Measurements from ENCODE around the gene HNRNPUL1.
"Not testable (repeated sequence)": the region's sequence is repeated elsewhere in the genome, so short reads cannot be mapped to it uniquely, and the experiment has no call there.

HNRNPUL1 gene

DNA sequence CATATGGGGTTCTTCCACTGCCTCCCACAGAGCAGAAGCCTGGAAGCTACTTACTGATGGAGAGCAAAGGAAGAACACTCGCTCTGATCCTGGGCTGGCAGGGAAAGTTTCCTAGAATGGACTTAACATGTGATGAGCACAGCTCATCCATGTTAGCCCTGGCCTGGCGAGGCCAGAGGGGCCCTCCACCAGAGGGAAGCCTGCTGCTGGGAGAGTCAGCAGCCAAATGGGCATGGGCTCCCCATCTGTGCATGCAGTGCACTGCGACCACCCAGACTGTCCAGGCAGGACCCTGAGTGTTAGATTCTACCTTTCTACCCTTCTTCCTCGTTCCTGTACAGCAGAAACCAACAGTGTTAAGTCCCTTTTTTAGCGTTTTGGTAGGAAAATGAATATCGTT is 8.9 kb downstream of the HNRNPUL1 start:
- no peak for DNase-seq

DNA sequence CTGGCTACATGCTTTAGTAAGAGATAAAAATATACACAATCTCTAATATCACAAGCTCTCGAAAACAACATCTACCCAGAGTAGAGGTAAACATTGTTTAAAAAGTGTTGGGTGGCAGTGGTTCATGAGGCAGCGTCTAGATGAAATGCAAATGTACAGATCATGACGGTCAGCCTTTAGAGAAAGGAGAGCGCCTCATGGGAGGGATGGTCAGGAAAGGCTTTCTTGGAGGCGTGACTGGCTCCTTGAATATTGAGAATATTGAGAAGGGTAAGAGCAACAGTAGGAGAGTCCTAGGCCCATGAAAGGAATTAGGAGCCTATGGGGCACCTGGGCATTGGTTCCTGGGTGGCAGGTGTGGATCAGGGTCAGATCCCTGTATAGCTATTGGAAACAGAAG is 10.6 kb downstream of the HNRNPUL1 start:
- no peak for DNase-seq

DNA sequence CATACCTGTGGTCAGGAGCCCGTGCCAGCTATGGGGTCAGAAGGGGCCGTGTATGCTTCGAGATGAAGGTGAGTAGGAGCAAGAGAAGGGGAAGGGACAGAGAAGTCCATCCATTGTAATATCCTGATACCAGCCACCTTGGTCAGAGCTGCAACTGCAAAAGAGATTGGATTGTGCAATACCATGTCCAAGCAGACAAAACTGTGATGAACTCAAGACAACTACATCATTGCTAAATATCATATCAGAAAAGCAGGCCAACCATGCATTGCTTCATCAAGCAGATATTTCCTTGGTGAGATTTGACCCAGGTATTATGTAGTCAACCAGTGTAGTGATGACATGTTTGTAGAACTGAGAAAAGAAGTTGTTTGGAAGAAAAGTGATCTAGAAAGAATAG is 12.1 kb downstream of the HNRNPUL1 start:
- no peak for DNase-seq

DNA sequence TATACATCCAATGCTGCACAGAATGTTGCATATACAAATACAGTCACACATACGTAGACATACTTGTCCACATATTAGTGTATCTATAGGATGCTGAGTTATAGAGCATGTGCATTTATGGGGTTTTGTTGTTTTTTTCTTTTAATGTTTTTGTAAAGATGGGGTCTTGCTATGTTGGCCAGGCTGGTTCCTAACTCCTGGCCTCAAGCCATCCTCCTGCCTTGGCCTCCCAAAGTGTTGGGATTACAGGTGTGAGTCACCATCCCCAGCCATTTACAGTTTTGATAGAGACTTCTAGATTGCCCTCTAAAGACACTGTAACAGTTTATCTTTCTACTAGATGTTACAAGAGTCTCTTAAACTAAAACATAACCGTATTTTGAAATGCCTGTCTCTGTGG is 14.3 kb downstream of the HNRNPUL1 start:
- no peak for DNase-seq

DNA sequence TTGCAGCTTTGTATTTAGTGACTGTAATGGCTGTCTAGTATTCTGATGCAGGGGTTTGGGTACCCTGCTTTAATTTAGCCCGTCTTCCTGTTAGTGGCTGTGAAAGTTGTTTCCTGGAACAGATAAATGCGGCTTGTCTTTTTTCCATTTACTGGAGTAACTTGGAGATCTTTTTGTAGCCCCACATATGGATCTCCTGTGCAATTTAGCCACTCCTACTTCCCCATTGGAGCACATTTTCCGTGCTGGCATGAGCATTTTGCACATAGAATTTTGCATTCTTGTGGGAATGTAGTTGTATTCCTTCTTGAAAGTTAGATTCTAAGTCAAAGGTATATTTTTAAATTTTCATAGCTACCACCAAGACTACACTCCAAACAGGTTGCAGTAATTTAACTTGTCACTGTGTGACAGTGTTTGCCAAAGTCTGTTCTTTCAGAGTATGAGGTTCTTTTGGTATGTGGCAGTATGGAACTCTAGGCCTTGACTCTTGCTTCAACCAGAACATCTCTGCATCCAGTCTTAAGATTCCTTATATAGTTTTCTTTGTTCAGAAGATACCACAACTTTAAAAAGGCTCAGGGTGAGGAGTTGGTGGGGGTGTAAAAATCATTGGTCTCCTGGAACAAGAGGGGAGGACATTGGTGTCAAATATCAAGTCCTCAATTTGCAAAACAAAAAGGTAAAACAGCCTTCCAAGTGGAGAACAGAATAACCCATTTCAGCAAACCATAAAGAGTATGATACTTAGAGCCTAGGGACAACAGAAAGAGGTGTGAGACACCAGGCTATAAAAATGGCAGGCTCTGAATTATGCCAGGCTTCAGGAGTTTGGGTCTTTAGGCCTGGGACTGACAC is 24.7 kb downstream of the HNRNPUL1 start:
- DNase-seq, result no peak

DNA sequence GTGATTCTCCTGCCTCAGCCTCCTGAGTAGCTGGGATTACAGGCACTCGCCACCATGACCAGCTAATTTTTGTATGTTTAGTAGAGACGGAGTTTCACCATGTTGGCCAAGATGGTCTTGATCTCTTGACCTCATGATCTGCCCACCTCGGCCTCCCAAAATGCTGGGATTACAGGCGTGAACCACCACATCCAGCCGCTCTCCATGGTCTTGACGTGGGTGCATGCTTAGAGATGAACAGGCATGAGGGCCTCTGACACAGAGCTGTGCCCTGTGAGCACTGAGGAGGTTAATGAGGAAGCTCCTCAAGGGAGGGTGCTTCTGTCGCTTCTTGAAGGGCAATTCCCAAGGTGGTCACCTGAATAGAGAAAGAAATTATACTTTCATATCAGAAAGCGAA is 25.6 kb downstream of the HNRNPUL1 start:
- not testable (repeated sequence) for DNase-seq

DNA sequence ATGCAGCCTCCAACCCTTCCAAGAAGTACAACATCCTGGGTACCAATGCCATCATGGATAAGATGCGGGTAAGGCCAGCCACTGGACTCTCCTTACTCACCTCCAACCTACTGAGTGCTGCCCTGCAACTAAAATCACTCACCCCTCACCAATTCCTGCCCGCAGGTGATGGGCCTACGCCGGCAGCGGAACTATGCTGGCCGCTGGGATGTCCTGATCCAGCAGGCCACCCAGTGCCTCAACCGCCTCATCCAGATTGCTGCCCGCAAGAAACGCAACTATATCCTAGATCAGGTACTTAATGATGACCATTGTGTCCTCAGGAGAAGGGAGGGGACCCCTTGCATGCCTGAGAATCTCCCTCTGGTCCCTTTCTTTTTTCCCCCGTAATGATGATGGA is 30.2 kb downstream of the HNRNPUL1 start:
- DNase-seq, result no peak

DNA sequence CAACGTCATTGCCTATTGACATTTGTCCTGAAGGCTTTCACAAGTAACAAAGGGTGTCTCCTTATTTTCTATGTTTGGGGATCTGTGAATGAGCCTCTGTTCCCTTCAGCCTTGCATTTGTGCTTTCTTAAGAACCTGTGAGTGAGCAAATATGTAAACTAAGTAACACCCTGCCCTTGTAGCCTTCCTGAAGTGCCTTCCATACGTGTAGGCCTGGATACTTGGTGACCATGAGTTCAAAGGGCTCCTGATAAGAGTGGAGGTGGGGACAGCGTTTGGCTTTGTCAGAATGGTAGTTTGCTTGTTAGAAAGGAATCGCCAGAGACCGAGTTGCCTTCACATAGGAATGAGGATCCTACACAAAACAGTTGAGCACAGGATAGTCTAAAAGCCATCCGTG is 31.3 kb downstream of the HNRNPUL1 start:
- DNase-seq, result no peak

DNA sequence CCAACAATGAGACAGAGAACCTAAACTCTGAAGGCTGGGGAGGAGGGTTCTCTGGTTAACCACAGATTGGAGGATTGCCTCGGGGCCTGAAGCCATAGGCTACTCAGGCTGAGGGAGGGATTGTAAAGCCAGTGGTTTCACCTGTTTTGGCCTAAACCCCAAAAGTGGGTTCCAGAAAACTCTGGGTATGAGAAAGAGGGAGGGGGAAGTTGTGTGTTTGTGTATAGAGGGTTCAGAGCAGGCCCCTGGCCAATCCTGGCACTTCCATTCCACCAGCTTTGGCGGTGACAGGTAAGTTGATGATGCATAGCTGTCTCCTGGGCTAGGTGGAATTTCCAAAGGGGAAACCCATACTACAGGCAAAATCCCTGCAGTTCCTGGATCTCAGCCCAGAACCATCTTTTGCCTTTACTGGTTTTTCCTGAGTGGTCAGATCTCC is 32.3 kb downstream of the HNRNPUL1 start:
- no peak for DNase-seq

DNA sequence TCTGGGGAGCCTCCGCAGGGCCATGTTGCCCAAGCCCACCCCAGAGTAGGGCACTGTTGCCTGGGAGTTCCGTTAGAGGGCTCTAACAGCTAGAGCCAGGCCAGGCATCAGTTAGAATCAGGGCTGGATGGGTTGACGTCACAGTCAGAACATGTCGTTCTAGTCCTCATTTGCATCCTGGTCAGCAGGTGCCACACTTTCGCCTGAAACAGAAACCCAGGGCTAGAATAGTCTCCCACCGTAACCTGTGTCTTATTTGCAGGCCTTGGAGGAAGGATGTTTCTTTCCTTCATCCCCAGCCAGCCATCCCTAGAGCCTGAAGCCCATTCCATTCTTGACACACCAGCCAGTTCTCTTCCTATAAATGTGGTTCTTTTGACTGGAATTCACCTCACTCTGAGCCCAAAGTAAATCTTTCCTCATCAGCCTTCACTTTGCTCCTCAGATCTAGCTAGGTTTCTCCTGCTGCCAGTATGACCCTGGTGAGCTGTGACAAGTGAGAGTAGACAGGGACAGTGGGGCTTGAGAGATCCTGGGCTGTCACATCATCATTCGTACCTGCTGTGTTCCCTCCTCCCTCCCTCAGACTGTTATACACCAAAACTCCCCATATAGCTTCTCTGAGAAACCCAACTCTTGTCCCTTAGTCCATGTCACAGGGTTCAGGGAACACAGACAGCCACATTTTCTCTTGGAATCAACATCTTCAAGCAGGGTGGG is 33.6 kb downstream of the HNRNPUL1 start:
- DNase-seq, result peak in 1 of 58 donors; percentile 8

DNA sequence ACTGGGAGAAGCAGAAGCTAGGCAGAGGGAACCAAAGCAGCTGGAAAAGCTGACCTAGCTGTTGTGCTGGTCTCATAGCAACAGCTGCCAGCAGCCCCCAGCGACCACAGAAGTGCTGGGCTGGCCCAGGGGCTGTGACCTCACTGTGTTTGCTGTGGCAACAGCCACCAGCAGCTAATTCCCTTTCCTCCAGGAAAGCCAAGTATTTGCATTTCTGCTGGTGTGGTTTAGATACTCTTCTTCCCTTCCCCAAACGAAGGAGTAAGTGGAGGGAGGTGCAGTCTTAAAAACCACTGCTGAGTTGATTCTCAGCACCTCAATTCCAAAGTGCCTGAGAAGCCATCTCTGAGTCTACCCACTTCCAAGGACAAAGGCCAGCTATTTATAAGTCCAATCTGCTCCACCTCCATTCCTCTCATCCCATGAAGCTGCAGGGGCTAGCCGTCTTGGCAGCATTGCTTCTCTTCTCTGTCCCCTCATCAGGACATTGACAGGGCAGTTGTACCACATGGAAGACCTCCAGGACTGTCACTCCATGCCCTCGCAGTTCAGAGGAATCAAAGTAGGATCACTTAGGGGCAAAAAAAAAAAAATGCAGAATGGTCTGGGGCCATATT is 34.3 kb downstream of the HNRNPUL1 start:
- DNase-seq, result peak in 7 of 58 donors; percentile 9 to 62 (median 21)

DNA sequence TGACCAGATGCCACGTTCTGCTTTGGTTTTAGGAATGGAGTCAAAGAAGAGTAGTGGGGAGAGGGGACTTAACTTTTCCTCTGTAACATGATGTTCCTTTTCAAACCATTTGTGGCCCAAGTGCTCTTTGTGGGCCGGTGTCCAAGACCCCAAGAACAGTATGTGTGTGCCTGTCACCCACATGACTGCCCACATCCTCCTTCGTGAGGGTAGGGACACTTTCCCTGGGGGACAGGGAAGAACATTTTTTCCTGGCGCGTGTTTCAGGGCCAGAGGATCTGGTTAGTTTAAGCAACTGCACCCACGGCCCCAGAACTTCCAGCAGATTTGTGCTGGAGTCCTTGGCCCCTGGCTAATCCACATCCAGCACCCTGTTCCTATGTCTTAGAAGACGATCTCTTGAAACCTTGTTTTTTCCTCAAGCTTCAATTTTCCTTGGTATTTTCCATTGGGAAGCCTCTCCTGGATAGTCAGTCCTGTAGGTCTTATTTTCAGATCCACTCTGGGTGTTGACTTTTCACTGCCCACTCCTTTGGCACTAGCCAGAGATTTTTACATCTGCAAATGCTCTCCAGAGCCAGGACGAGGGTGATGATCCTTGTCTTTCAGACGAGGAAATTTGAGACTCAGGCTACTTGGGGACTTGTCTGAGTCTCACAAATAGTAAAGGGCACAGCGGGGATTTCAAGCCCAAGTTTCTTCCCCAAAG is 35.0 kb downstream of the HNRNPUL1 start:
- DNase-seq, result peak in 4 of 58 donors; percentile 9 to 38 (median 28)

DNA sequence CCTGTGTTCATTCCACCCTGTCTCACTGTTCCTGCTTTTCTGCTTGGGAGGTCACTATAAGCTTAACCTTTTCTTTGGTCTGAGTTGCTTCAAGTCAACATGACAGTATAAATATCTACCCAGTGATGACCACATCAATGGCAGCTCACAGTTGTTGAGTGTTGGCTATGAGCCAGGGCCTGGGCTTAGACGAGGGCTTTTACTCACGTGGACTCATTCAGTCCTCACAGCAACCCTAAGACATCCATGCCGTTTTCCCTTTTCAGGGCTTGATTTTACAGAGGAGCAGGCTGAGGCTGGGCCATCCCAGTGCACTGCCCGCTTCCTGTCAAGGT is 35.5 kb downstream of the HNRNPUL1 start:
- DNase-seq, result peak in 3 of 58 donors; percentile 7 to 67 (median 18)

DNA sequence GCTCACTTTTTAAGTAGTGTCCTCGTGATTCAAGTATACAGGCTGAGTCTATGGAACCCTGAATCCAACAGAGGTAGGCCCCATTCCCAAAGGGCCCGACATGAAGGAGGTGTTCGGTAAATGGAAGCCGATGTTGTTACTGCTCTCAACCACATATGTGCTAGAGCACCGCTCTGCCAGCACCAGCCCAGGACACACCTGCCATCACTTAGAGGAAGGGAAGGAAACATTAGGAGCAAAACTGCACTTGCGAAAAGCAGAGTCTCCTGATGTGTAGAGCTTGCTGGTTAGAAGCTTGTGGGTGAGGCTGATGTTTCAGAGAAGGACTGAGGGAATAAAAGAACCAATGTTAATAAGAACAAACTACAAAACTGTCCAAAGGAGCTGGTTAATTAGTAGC is 36.4 kb downstream of the HNRNPUL1 start:
- DNase-seq, result no peak

DNA sequence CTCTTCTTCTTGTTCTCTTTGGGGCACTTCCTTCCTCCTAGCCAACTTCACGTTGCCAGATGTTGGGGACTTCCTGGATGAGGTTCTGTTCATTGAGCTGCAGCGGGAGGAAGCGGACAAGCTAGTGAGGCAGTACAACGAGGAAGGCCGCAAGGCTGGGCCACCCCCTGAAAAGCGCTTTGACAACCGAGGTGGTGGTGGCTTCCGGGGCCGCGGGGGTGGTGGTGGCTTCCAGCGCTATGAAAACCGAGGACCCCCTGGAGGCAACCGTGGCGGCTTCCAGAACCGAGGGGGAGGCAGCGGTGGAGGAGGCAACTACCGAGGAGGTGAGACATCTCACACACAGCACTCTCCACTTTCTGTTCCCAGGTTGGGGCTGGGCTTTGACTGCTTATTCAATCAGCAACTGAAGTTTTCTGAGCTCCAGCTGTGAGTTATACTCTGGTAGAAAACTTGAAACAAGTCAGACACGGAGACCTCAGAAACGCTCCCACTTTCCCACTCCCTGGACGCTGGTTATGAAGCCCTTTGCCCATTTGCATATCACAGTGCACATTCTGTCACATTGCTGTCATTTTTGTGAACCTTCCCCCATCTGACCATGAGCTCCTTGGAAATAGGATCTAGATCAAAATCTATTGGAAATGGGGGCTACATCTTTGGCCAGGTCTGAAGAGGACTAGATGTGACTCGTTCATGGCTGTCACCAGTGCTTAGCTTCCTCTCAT is 38.6 kb downstream of the HNRNPUL1 start:
- no peak for DNase-seq

DNA sequence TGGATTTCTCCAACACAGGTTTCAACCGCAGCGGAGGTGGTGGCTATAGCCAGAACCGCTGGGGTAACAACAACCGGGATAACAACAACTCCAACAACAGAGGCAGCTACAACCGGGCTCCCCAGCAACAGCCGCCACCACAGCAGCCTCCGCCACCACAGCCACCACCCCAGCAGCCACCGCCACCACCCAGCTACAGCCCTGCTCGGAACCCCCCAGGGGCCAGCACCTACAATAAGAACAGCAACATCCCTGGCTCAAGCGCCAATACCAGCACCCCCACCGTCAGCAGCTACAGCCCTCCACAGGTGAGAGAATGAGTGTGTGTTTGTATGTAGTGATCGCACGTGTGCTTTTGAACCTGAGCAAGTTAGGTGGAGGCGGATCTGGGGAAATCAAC is 39.8 kb downstream of the HNRNPUL1 start:
- DNase-seq, result no peak

DNA sequence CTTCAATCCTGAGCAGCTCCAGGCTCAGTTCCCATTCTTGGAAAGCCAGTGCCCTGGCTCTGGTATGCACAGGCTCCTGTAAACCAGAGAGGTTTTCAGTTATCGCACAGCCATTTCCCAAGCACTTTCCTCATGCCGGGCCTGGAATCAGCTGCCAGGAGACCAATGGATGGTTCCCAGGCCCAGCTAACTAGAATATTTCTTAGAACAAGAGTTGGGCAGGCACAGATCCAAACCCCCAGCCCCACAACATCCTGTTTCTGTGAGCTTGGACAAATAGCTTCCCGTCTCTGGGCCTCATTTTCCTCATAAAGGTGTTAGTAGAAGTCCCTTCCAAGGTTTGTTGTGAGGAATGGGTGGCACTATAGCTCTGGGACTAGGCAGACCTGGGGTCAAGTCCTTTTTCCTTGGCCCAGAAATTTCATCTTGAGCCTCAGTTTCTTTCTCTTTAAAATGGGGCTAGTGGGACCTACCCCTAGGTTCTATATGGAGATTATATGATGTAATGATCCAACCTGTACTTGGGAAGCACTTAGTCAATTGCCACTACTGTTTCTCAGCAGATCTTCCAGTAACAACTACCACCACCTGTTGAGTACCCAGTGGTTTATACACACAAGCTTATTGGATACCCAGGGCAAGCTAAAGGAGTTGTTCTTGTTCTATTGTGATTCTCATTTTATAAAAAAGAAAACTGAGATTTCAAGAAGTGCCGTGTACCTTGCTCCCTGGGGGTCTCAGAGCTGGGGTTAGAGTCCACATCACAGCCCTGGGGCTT is 40.7 kb downstream of the HNRNPUL1 start:
- no peak for DNase-seq

DNA sequence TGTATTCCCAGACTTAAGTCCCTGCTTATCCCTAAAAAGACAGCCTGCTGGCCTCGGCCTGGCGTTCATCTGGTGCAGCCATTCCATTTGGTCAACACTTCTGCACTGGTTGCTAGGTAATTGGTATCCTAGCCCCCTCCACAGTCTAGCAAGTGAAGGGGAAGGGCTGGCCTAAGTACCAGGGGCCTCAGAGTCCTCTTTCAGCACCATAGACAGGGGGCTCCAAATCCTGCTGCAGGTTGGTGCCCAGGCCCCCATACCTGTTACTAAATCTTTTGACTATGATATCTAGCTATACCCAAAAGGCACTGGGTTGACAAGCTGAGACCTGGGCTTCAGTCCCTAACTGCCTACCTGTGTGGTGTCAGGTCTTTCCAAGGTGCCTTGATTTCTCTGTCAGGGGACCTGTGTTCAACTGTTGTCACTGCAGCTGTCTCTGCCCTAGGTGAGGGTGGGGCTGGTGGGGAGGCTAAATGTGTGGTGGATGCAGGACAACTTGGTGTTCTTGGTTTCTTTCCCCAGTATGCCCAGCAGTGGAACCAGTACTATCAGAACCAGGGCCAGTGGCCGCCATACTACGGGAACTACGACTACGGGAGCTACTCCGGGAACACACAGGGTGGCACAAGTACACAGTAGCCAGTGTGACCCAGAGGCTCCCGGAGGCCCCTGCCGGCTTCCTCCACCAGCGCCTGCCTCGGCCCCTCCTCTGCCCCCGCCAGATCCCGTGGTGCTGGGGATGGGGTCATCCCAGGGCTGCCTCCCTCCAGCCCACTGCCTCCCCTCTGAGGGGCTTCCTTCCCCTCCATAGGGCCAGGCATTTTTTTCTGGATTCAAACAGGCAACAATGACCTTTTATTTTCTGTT is 42.0 kb downstream of the HNRNPUL1 start:
- no peak for DNase-seq
